Kidney epithelial cell (primary cell): ENCODE results near the gene TMEM255B. TPM values are rescaled to one million over a fixed set of nuclear protein-coding genes. Genes with fewer than 3 reads are reported as not detected.
"Not testable (repeated sequence)": the region's sequence is repeated elsewhere in the genome, so short reads cannot be mapped to it uniquely, and the experiment has no call there.

Source experiments
- DNase-seq: peaks from one replicate; pipeline ENCODE4 v3.0.0-alpha.2; 2010; ENCODE audit warnings: low read depth
- H3K27me3 ChIP-seq: 2 replicates; pipeline ENCODE4 v1.6.0; 2011; ENCODE audit warnings: low read length; ENCODE audit not compliant: control insufficient read depth, insufficient read depth
- H3K36me3 ChIP-seq: 2 replicates; pipeline ENCODE4 v1.5.1; 2011; ENCODE audit warnings: low read length; ENCODE audit not compliant: control insufficient read depth, insufficient read depth
- H3K4me3 ChIP-seq: 2 replicates; pipeline ENCODE4 v1.5.1; 2011; ENCODE audit warnings: low read depth, mild to moderate bottlenecking, control low read depth, low read length
- CTCF ChIP-seq: IDR thresholded peaks from 2 replicates; pipeline ENCODE4 v1.5.1; 2011; ENCODE audit warnings: mild to moderate bottlenecking, moderate library complexity, low read length, control low read depth, inconsistent platforms; ENCODE audit not compliant: insufficient read depth, poor library complexity, severe bottlenecking
- total RNA-seq: library from RNA; depleted of rRNA; stranded (reverse); fragments of >200 nt; gene quantifications from 2 replicates; pipeline ENCODE4 v1.2.3, GENCODE V29; 2015

Gene TMEM255B
- total RNA-seq, 1 donor from 2014 or later = 11.4 TPM

GRCh38 chr13:113833111-113833830 is 74.2 kb downstream of the TMEM255B start:
- no peak for DNase-seq
- Histone ChIP-seq H3K36me3 (peaks cover 3% of the 10 kb centered on the region), H3K4me3 (no peak overlapping the region), H3K27me3 (no peaks in the 10 kb centered on the region)
- TF ChIP-seq CTCF = no peak

DNA sequence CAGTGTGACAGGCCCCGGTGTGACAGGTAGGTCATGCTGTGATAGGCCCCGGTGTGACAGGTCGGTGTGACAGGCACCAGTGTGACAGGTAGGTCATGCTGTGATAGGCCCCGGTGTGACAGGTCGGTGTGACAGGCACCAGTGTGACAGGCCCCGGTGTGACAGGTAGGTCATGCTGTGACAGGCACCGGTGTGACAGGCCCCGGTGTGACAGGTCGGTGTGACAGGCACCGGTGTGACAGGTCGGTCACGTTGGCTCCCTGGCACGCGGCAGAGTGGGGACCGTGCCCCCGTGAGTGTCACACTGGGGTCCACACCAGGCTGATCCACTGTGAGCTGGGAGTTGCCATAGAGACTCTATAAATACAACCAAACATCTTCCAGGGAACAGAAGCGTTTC is 75.0 kb downstream of the TMEM255B start:
- DNase-seq, H3K36me3 ChIP-seq, H3K4me3 ChIP-seq, H3K27me3 ChIP-seq: not testable (repeated sequence)

DNA sequence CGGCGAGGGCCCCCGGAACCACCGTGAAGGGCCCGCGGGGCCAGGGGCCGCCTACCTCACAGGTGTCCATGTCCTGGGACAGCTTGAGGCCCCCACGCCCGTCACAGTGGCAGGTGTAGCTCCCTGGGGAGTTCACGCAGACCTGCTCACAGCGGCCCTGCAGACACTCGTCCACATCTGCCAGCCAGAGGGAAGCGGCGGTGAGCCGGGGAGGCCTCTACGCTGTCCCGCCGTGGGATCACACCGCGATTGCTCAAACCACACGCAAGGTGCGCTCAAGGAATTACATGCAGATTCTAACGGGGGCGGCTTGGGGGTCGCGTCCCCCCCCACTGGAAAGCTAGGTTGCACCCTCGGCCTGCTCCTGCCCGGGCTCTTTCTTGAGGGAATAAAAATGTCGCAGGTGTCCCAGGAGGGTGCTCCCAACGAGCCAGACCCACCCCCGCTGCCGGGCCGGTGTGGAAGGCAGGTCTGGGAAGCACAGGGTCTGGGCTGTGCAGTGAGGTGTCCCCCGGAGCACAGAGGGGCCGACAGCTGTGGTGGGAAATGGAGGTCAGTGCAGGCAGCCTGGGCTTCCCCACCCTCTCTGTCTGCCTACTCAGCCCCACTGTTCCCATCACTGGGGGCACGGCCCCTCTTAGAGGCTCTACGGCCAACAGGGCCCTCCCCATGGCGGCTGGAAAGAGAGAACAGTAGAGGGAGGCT is 75.6 kb downstream of the TMEM255B start:
- H3K36me3 ChIP-seq = no peaks in the 10 kb centered on the region
- no peaks in the 10 kb centered on the region for H3K27me3 ChIP-seq
- no peak for DNase-seq
- no peak overlapping the region for H3K4me3 ChIP-seq
- TF ChIP-seq CTCF = no peak

DNA sequence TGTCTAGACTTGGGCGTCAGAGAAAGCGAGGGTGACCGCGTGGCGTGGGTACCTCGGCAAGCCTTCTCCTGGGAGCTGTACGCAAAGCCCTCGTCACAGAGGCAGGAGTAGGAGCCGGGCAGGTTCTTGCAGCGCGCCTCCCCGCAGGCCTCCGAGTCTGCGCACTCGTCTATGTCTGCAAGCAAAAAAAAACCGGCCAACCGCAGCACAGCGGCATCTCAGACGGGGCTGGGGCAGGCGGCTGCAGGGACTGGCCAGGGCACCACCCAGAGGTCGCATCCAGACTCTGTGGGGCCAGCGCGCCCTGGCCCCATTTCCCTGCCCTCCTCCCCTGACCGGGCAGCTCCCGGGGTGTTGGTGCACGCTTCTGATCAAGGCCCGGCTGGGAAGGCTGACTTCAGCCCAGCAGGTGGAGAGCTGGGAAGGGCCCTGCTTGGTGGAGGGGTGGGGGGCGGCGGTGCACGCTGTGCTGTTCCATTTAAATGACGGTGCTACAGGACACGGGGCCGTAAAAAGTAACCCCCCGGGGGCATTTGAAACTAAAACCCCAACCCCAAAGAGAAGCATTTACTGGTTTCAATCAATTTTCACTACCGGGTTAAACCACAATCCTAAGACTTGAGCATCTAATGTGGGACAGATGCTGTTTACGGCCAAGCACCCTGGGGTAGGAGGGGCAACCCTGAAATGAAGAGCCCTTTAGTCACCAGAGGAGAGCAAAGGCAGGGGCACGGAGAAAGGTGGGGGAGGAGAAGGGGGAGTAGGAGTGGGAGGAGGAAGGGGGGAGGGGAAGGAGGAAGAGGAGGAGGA is 76.6 kb downstream of the TMEM255B start:
- no peaks in the 10 kb centered on the region for H3K27me3 ChIP-seq
- H3K36me3 ChIP-seq = no peaks in the 10 kb centered on the region
- TF ChIP-seq CTCF = no peak
- no peak overlapping the region for H3K4me3 ChIP-seq
- no peak for DNase-seq

GRCh38 chr13:113836768-113837559 is 77.9 kb downstream of the TMEM255B start:
- Histone ChIP-seq H3K4me3 (no peak overlapping the region), H3K27me3 (no peaks in the 10 kb centered on the region), H3K36me3 (no peaks in the 10 kb centered on the region)
- no peak for DNase-seq
- TF ChIP-seq CTCF = no peak
